GM19043 (cell line): Measurements from ENCODE around the gene SLIT3.

Experiments
- ATAC-seq: cut with Tn5 transposase; IDR thresholded peaks from one replicate; pipeline ENCODE4 v1.9.1; 2021; ENCODE audit warnings: low read depth; ENCODE audit not compliant: unreplicated experiment

SLIT3 gene

DNA sequence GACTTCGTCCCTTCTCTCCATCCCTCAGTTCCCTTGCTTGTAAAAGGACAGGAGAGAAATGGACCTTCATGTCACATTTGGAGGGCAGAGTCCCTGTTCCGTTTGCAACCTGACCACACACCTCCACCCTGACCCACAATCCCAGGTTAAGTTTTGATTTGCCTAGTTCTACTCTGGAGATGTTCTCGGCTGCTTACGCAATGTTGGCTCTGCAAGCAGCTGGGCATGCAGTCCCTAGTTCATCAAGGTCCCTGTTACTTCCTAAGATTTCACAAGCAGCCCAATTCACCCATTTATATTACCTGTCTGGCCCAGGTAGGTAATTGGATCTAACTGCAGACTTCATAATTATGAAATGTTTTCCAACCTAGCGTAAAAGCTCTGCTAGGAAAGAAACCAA, 28.8 kb downstream of the SLIT3 start:
- no peak for ATAC-seq

DNA sequence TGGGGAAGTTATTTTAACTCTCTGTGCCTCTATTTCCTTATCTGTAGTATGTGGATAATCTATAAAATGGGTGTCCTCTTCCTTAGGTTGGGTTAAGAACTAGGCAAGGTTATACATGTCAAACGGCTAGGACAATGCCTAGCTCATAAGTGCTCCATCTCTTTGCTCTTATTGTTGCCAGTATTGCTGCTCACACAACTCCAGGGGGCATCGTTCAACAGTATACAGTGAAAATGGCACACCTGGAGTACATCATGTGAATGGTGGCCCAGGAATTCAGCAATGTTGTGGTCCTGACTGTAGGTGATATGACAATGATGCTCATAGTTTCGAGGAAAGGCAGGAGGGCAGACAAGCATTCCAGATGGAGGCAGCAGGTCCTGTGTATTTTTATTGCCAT, 30.1 kb downstream of the SLIT3 start:
- ATAC-seq = no peak

DNA sequence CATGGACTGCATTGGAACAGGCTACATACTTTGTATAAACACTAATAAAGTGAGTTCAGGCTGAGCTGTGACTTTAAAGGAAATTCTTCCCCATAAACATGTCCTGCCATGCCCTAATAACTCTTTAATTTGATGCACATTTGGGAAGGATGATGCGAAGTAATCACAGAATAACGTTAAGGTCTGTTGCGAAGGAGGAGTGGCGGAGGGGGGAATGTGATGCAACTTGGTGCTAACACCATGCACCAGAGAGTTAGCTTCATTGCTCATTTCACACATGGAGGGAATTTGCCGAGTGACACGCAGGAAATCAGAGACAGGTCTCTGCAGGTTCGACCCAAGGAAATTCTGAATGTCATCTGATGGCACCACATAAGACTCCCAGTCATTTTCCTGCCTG, 32.9 kb downstream of the SLIT3 start:
- no peak for ATAC-seq

DNA sequence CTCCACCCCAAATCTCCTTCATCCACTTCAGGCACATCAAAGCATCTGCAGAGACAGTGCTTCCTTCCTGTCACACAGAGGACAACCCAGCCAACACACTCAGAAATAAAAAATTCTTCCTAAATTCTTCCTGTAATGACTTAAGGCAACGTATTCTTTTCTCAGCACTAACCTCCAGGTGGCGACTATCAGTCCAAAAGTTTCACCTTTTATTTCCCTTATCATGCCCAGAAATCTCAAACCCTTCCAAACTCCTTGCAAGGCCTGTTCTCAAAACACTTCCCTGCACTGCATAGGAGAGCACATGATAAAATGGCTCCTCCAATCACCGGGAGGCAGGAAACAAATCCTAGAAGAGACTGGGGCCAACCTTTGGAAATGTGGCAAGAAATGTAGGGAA, 35.1 kb downstream of the SLIT3 start:
- no peak for ATAC-seq

DNA sequence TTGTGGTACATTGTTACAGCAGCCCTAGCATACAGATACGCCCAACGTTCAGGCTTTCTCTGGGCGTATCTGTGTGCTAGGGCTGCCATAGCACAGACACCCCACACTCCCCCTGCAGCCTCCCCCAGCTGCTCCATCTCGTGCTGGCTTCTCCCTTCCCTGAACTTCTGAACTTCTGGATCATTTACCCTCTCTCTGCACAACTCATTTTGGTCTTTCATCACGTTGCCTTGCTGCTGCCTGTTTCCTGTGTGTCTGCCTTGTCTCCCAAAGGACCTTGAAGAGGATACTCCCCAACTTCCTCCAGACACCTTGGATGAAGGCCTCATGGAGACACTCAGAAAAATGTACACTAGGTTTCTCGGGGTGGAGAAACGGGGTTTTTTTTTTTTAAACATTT, 37.3 kb downstream of the SLIT3 start:
- no peak for ATAC-seq

DNA sequence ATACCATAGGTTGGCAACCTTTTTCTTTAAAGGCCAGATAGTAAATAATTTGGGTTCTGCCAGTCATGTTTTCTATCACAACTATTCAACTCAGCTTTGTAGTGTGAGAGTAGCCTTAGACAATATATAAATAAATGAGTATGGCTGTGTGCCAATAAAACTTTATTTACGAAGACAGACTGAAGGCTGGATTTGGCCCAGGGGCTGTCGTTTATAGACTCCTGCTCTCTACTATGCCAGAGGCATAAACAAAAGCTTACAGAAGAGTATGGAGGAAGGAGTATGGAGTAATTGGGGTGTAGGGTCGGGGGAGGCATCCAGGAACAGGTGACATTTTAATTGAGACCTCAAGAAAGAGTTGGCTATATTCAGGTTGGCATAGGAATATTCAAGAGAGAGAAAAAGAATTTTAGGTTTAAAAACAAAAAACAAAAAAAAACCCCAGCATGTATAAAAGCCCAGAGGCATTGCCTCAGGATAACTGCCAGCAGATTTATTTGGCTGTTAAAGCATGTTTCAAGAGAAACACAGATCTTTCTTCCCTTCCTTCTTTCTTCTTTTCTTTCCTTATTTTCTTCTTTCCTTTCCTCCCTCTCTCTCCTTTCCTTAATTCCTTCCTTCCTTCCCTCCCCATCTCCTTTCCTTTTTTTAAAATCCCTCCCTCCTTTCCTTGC, 39.9 kb downstream of the SLIT3 start:
- ATAC-seq = no peak

DNA sequence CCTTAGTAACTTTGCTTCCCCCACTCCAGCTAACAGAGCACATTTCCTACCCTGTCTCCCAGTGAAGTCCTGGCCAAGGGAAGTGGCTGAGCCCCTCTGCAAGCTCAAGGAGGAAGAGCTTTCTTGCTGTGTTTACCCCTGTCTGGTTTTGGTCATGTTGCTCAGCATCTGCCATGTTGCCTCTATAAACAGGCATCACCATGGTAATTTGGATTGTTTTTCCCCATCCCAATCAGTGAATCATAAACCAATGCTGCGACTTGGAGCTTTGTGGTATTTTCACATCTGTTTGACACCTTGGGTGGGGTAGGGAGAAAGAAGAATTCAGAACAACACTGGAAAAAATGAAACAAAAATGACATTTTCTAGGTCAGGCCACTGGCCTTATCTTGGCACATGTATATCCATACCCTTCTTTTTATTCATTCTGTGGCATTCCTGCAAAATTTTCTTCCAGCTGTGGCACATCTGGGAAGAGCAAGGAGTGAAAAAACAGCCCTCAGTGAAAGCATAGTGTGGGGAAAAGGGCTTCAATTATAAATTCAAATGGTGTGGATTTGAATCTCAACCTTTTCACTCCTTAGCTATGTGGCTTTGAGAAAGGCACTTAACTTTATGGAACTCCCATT, 42.5 kb downstream of the SLIT3 start:
- no peak for ATAC-seq

DNA sequence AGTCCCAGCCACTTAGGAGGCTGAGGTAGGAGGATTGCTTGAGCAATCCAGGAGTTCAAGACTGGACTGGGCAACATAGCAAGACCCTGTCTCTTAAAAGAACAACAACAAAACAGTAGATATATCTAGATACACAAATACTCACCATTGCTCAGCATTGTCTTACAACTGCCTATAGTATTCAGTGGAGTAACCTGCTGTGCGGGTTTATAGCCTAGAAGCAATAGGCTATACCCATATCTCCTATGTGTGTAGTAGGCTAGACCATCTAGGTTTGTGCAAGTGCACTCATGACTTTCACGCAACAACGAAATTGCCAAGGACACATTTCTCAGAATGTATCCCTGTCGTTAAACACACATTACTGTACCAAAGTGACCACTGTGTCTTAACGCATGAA, 44.7 kb downstream of the SLIT3 start:
- no peak for ATAC-seq

DNA sequence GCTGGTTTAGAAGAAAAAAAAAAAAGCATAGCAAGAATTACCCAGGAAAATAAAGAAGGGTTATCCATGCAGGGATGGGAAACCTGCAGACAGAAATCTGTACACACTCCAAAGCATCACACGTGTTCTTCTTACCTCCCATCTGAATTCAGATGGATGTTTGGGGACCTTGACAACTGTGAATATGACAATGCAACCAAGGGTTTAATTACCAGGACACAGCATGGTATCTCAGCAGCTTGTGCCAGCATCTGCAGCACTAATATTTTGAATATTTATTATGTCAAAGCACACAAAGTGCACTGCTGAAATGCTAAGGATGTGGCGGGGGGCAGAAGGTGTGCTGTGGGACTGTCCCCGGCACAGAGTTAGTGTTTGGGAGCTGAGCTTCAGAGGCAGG, 47.9 kb downstream of the SLIT3 start:
- no peak for ATAC-seq

DNA sequence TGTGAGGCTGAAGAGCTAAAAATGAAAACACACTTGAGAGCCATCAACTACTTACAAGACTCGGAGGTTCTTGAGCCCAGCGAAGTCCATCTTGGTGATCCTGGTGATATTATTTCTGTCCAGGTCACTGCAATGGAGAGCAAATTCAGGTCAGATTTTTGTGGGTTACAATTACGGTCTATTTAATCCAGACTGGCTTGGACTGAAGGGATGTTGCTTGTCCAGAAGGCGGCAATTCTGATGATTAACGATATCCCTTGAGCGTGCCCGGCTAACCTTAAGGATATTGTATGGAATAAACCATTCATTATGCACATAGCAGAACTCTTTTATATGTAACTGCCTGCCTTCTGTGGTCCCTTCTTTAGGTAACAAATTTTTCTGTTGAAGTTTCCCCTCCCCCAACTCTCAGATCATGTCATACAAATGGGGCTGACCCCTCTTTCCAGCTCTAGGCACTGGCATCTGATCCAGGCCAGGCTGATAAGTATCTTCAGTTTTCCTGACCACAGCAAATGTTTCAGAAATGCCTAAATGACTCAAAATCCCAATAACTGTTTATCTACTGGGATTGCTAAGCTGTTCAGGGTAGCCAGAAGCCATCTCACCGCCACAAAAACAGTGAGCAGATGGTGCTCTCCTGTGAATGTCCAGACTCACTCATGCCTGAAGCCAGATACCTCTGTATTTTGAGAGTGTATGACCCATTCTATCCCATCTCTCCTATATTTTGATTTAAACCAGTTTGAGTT, 49.4 kb downstream of the SLIT3 start:
- ATAC-seq = no peak

DNA sequence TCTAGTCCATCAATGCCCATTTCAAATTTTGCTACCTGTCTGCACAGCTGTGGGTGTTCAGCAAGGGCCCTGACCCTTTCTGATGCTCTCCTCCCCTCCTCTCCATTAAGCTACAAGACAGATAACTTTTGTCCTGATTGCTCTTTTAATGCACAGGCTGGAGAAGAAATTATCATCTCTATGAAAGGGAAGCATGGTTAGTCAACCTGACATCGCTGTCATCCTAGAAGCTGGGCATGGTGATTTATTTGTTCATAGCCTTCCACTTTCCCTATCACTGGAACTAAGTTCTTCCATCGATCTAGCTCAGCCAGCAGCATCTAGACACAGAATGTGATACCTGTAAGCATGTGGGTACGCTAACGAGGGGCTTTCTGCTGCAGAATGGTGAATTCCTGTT, 50.1 kb downstream of the SLIT3 start:
- no peak for ATAC-seq

DNA sequence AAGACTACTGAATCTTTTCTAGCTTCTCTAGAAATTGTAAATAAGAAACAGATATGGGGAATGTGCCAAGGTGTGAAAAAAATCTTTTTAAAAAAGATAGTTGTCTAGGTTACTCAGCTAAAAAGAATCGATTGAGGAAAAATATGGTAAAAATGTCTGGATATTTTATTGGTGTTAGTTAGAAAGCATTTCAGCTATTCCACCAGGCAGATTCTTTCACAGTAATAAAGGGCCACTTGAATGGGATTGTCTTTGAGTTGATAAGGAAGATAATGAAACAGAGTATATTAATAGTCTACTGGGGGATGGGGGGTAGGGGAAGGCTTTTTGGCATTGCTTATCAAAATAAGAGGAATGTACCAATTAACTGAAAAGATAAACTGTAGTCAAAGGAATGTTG, 51.9 kb downstream of the SLIT3 start:
- no peak for ATAC-seq

DNA sequence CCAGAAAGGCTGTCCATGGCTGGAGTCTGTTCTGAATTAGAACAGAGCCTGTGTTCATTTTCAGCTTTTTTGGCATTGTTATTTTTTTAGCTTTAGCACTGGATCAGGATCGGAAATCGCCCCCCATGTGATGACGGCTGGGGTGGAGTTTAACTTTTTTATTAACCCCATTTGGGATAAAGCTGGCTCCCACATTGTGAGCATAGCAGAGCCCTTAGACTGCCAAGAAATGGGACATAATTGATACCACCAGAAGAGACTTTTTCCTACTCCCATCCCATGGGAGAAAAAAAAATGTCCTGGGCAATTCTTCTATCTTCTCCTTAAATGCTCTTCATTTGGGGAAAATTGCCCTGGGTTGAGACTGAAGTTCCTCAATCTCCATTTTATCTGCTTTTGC, 52.4 kb downstream of the SLIT3 start:
- no peak for ATAC-seq

DNA sequence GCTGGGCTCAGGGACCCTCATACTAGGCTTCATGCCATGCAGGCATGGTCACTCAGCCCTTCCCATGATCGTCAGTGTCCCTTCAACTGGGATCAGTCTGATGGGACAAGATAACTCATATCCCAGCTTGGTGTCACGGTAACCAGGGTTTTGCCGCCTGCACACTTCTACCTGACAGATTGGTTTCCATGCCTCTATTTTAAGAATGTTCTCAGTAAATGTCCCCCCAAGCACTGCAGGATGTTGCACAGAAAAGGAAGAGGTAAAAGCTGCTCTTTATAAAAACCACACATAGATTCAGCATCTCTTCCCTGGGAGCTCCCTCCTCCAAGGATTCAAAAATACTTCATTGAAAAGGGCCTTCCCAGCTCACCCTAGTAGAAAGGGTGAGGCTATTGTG, 56.1 kb downstream of the SLIT3 start:
- no peak for ATAC-seq

DNA sequence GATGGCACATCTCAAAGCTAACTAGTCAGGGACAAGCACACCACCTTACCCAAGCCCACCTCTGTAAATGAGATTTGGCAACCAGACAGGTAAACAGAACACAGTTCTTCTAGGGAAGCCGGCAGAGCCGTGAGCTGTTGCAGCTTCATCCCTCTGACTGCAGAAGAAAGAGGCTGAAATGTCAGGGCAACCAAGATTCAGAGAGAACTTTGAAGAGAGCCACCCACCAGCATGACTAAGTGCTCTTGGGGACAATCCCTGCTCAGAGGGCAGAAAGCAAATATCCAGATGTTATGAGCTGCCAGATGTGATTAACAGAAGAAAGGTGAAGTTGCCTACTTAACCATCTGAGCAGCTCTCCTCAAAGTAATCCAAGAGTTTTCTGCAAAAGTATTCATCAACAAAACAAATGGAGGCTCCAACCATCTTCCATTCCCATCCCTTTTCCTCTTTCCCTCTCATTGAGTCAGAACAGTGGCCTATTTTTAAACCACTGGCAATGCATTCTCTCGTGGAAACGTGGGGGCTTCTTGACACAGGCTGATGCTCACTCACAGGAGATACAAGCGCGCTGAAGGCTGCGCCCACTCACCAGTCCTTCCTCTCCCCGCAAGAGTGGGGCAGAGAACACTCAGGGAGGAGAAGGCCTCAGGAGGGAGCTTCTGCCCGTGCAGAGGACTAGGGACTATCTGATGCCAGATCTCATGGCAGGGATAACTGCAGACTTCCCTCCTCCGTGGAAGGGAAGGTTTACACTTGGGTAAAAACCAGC, 57.1 kb downstream of the SLIT3 start:
- ATAC-seq = no peak

DNA sequence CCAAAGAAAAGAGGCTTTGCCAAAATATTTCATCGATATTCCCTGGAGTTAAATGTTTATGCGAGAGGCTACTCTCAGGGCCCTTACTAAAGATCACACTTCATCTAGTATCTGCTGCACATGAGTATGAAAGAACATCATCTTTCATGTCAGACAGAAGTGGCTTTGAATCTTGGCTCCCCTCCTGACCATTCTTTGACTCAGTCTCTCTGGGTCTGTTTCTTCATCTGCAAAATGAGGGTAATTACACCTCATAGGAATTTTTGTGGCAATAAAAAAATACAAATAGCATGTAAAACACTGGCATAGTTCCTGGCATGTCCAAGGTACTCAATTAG, 58.1 kb downstream of the SLIT3 start:
- no peak for ATAC-seq

DNA sequence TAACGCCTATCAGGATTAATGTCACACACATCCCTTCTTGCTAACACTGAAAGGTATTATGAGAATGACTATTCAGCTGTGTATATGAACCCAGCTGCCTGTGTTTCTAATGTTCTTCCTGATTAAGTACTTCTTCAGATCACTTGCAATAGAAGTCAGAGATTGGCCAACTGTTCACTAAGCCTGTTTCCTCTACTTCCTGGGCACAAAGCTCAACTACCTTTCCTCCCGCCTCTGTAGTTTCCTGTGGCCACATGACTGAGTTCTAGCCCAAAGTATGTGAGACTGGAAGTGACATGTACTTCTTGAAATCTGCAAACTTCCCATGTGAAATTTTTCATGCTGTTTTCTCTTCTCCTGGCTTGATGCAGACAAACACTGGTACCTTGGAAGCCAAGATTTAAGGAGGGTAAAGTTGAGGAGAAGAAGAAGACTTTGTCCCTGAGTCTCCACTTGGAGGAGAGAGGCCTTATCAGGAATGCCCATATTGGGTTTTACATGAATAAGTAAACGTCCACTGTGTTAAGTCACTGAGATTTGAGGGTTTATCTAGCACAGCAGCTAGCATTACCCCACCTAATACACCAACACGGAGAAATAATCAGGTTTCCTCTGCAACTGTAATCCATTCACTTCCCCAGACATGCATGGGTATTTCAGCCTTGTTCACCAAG, 58.6 kb downstream of the SLIT3 start:
- no peak for ATAC-seq

DNA sequence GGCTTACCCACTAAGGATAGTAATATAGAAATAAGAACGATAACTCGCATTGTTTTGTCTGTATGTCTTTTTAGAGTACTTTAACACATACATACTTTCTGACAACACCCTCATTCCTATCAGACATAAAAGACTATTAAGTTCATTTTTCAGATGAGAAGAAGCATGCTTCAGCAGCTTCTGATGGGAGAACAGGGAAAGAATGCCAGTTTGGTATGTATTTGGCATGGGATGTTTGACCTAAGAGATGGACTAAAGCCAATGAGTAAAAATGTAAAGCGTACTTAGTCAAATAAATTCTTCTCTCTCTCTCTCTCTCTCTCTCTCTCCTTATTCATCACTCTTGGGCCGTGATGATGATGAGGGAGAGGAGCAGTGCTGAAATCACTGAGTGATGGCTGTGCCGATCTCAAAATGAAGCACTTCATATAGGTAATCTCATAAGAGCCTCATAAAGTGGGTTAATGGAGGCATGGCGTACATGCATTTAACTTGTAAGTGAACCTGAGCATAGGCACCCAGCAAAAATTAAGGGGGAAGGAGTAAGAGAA, 71.5 kb downstream of the SLIT3 start:
- ATAC-seq = no peak

DNA sequence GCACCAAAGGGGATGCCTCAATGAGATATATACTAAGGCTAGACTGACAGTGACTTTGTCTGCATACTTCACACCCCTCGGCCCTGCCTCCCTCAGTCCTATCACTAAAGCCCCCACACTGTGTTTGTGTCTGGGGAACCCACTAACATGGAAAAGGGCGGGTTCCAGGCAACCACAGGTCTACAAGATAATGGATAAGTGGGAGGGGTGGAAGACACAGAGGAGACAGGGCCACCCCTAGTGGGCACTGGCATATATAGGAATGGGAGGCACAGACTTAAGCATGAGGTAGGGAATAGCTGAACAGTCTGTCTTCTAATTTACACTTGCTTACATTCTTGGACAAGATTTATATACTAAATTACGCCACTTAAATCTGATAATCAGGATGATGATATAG, 74.0 kb downstream of the SLIT3 start:
- no peak for ATAC-seq

DNA sequence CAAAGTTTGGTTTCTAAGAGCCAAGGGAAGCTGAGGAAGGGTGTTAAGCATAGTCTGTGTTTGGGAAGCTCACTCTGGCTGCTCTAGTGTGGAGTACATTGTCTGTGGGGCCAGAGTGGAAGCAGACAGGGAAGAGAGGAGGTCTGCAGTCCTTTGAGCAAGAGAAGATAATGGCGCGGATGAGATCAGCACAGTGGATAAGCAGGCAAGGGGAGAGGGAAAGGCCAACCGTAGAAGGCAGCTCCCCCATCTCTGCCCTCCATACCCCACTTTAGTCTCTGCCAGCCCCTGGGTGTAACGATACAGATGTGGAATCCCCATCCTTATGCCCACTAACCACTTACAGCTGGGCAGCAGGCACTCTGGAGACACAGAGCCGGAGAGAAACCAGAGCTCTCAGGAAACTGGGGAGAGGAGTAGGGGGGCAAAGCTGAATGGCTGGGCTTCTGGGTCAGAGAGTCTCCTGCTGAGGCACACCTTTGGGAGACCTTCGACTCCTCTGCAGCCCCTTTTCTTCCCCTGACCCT, 75.0 kb downstream of the SLIT3 start:
- ATAC-seq = no peak
